Measurements from ENCODE around the gene TDRD7.

- no peak for TF ChIP-seq ZNF551 (CRISPR knock-in tag; IDR thresholded peaks at IDR 0.05)
- TF ChIP-seq ZNF431 (CRISPR knock-in tag; IDR thresholded peaks at IDR 0.05), result no peak
- no peak for TF ChIP-seq CTCF (IDR thresholded peaks at IDR 0.05 in 2 of 3, conservative IDR thresholded peaks at IDR 0.05 in 1 of 3; ENCODE audit: insufficient read depth in 2 of 3, low read depth in 1 of 3, low read length in 3 of 3)
- no peak for TF ChIP-seq CBX8 (IDR thresholded peaks at IDR 0.05; ENCODE audit: borderline replicate concordance, extremely low read depth, low read depth, low read length, poor library complexity, severe bottlenecking)
- no peak for TF ChIP-seq POLR2A (conservative IDR thresholded peaks at IDR 0.05)
- TF ChIP-seq ZFP91 (CRISPR knock-in tag; IDR thresholded peaks at IDR 0.05), result no peak
- TF ChIP-seq CUX1 (CRISPR knock-in tag; IDR thresholded peaks at IDR 0.05), result no peak
Measured at GRCh38 chr9:97418880-97419279, 7.0 kb downstream of the TDRD7 start.

Measured in K562 (cell line).